Endothelial cell of umbilical vein (primary cell): ENCODE measurements around the gene KANSL1. TPM values are rescaled to one million over a fixed set of nuclear protein-coding genes. Genes with fewer than 3 reads are reported as not detected.

Source experiments
- BruUV-seq: library from RNA; stranded (reverse); fragments of 400-500 nt; replicated peaks from 2 replicates; lab custom pipeline; 2021; lab: Mats Ljungman, UMichigan
- CTCF ChIA-PET: fragments of 300-600, 350-600 bp; sonication (Branson Sonifier 250); formaldehyde crosslinking; loops from one replicate; lab custom pipeline; 2021; ENCODE audit warnings: antibody characterized with exemption, inconsistent platforms; lab: Charles Lee
- POLR2A ChIA-PET: fragments of 300-600, 350-600 bp; sonication (Branson Sonifier 250); formaldehyde crosslinking; loops from one replicate; lab custom pipeline; 2021; ENCODE audit warnings: antibody characterized with exemption, inconsistent platforms; lab: Charles Lee
- DNase-seq: peaks from one replicate; pipeline ENCODE4 v3.0.0-alpha.2; 2011; ENCODE audit warnings: low read depth, low spot score
- FAIRE-seq: peaks from 2 replicates; lab custom pipeline; 2011; peaks lifted over from hg19 to GRCh38; lab: Jason Lieb, UNC
- H2AFZ ChIP-seq: 2 replicates; pipeline ENCODE4 v1.6.0; 2012; ENCODE audit warnings: low read depth, low read length, control low read depth, inconsistent platforms
- H3K27ac ChIP-seq: 2 replicates; pipeline ENCODE4 v1.5.1; 2011; ENCODE audit warnings: low read depth, mild to moderate bottlenecking, control low read depth, low read length, moderate library complexity; ENCODE audit not compliant: insufficient read depth
- H3K27me3 ChIP-seq, 2 experiments: 2 replicates each; pipeline versions ENCODE4 v1.6.0 to v1.6.1; 2011; ENCODE audit warnings: low read length in 2 of 2, mixed read lengths in 1 of 2; ENCODE audit not compliant: control insufficient read depth in 2 of 2, insufficient read depth in 2 of 2
- H3K36me3 ChIP-seq, 2 experiments: 2 replicates in 1 of 2; 3 replicates in 1 of 2; pipeline ENCODE4 v1.5.1; 2011; ENCODE audit warnings: low read length in 2 of 2, mild to moderate bottlenecking in 1 of 2, moderate library complexity in 1 of 2; ENCODE audit not compliant: control insufficient read depth in 2 of 2, insufficient read depth in 2 of 2; ENCODE audit errors: extremely low read depth in 1 of 2
- H3K4me1 ChIP-seq: 3 replicates; pipeline ENCODE4 v1.5.1; 2011; ENCODE audit warnings: mild to moderate bottlenecking, low read length; ENCODE audit not compliant: control insufficient read depth, insufficient read depth; ENCODE audit errors: extremely low read depth
- H3K4me2 ChIP-seq: 2 replicates; pipeline ENCODE4 v1.6.1; 2011; ENCODE audit warnings: low read length, control low read depth, mixed read lengths; ENCODE audit not compliant: insufficient read depth
- H3K4me3 ChIP-seq, 3 experiments: fragments of 200-600 bp in 1 of 3; sonication (generic), shearing (Covaris generic) in 1 of 3; replicated peaks in 1 of 3; 2 replicates each; pipeline ENCODE4 v1.5.1; 2011 to 2016; ENCODE audit warnings: control low read depth in 3 of 3, low read length in 3 of 3, mild to moderate bottlenecking in 2 of 3, inconsistent platforms in 1 of 3, low read depth in 1 of 3, moderate library complexity in 1 of 3; ENCODE audit not compliant: insufficient read depth in 1 of 3
- H3K79me2 ChIP-seq: 2 replicates; pipeline ENCODE4 v1.6.0; 2012; ENCODE audit warnings: low read length, inconsistent platforms; ENCODE audit not compliant: control insufficient read depth, insufficient read depth
- H3K9ac ChIP-seq: replicated peaks from 2 replicates; pipeline ENCODE3; 2011; ENCODE audit warnings: low read length, control low read depth; ENCODE audit not compliant: insufficient read depth; ENCODE audit errors: extremely low read depth
- H3K9me1 ChIP-seq: replicated peaks from 3 replicates; pipeline ENCODE4 v1.6.0; 2011; ENCODE audit warnings: mild to moderate bottlenecking, low read length; ENCODE audit not compliant: control insufficient read depth, insufficient read depth; ENCODE audit errors: extremely low read depth
- H3K9me3 ChIP-seq: replicated peaks from 2 replicates; pipeline ENCODE4 v1.5.1; 2012; ENCODE audit warnings: low read length, inconsistent platforms; ENCODE audit not compliant: control insufficient read depth, insufficient read depth
- H4K20me1 ChIP-seq: replicated peaks from 2 replicates; pipeline ENCODE3; 2011; ENCODE audit warnings: mild to moderate bottlenecking, low read length; ENCODE audit not compliant: control insufficient read depth, insufficient read depth; ENCODE audit errors: extremely low read depth
- CTCF ChIP-seq, 2 donors: IDR thresholded peaks; 1 replicate in 1 of 2; 2 replicates in 1 of 2; pipeline ENCODE4 v1.5.1; 2011; ENCODE audit warnings: low read length in 2 of 2, mild to moderate bottlenecking in 2 of 2, moderate library complexity in 2 of 2, control low read depth in 1 of 2, inconsistent platforms in 1 of 2, low read depth in 1 of 2; ENCODE audit not compliant: insufficient read depth in 1 of 2; ENCODE audit errors: extremely low read depth in 1 of 2
- EZH2 ChIP-seq: IDR thresholded peaks from 2 replicates; pipeline ENCODE4 v1.6.1; 2012; ENCODE audit warnings: borderline replicate concordance, low read depth, mild to moderate bottlenecking, moderate library complexity, low read length, inconsistent platforms; ENCODE audit not compliant: severe bottlenecking
- FOS ChIP-seq: IDR thresholded peaks from 2 replicates; pipeline ENCODE4 v1.6.1; 2011; ENCODE audit warnings: mild to moderate bottlenecking, low read length, moderate library complexity, borderline replicate concordance; ENCODE audit not compliant: insufficient read depth
- GATA2 ChIP-seq: IDR thresholded peaks from 2 replicates; pipeline ENCODE4 v1.7.0; 2011; ENCODE audit warnings: low read depth, mild to moderate bottlenecking, moderate library complexity, mixed read lengths, low read length; ENCODE audit not compliant: insufficient read length, insufficient read depth
- JUN ChIP-seq: IDR thresholded peaks from 2 replicates; pipeline ENCODE4 v1.6.1; 2011; ENCODE audit warnings: borderline replicate concordance, low read depth; ENCODE audit not compliant: insufficient read length, insufficient read depth
- MYC ChIP-seq: IDR thresholded peaks from one replicate; pipeline ENCODE4 v1.6.1; 2011; ENCODE audit warnings: mild to moderate bottlenecking, low read depth, low read length
- POLR2A ChIP-seq: IDR thresholded peaks from 2 replicates; pipeline ENCODE4 v1.6.1; 2012; ENCODE audit warnings: low read depth, mild to moderate bottlenecking, control low read depth, low read length
- POLR2AphosphoS5 ChIP-seq: IDR thresholded peaks from 2 replicates; pipeline ENCODE4 v1.6.1; 2012; ENCODE audit warnings: low read depth, mild to moderate bottlenecking, control low read depth, low read length, moderate library complexity; ENCODE audit not compliant: insufficient read depth
- dilution Hi-C: fragments of 300-500 bp; cut with MboI; formaldehyde crosslinking; loops from one replicate; pipeline ENCODE4 v1.15.0; 2019; ENCODE audit warnings: low sequenced_read_pairs; ENCODE audit not compliant: extremely low pct_ligation_motif_present
- intact Hi-C: fragments of 100-400 bp; cut with micrococcal nuclease; formaldehyde crosslinking; loops from one replicate; pipeline ENCODE4 v1.10.0; 2022
- polyA plus RNA-seq, 4 experiments: library from polyadenylated mRNA; depleted of rRNA in 3 of 4; stranded (reverse) in 3 of 4; unstranded in 1 of 4; fragments of >200 nt; gene quantifications; 2 replicates each; pipeline versions ENCODE4 v1.2.1 to v1.2.3, GENCODE V29; 2011 to 2012; ENCODE audit warnings: missing spikeins in 1 of 4
- total RNA-seq: library from RNA; stranded (reverse); gene quantifications from 2 replicates; pipeline ENCODE4 v1.2.3, GENCODE V29; 2021
- TF ChIP-seq, protein P1 (sequence below): IDR thresholded peaks from 2 replicates; pipeline ENCODE4 v1.6.1; 2011; ENCODE audit not compliant: insufficient read depth, insufficient read length

The KANSL1 gene
- total and polyA plus RNA-seq, 2 donors (not counting 3 experiments of a cell fraction or from before 2014, with no cell fraction given), result 29.1 to 74.0 TPM

GRCh38 chr17:46042246-46042645 lies 151.0 kb downstream of the KANSL1 start:
- Histone ChIP-seq H3K27ac (no peak overlapping the region), H3K9ac (no peak overlapping the region), H3K9me1 (no peaks in the 10 kb centered on the region), H3K79me2 (peaks cover 2% of the 10 kb centered on the region), H4K20me1 (no peaks in the 10 kb centered on the region), H3K27me3 (no peaks in the 10 kb centered on the region), H2AFZ (no peak overlapping the region), H3K4me3 (no peak overlapping the region), H3K36me3 (peaks cover 12 to 24% of the 10 kb centered on the region in 2 experiments), H3K4me1 (peaks cover 9% of the 10 kb centered on the region), H3K9me3 (no peaks in the 10 kb centered on the region), H3K4me2 (no peak overlapping the region)
- intact Hi-C loops, result no loop called here
- TF ChIP-seq POLR2AphosphoS5 (no peak), GATA2 (no peak), FOS (no peak), JUN (no peak), EZH2 (no peak), POLR2A (no peak), MYC (no peak), CTCF (IDR thresholded peaks at IDR 0.05; ENCODE audit: extremely low read depth in 1 of 2, insufficient read depth in 1 of 2, low read depth in 1 of 2, low read length in 2 of 2) (no peak)
- TF ChIP-seq, protein P1, sequence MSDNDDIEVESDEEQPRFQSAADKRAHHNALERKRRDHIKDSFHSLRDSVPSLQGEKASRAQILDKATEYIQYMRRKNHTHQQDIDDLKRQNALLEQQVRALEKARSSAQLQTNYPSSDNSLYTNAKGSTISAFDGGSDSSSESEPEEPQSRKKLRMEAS, result no peak
- ChIA-PET CTCF (interaction anchor here (1.5 to 6.5 kb wide), 2 partner anchors 151 to 171 kb away, joined by 12 to 33 read pairs; partner anchors contain the start of gene KANSL1), POLR2A (no interaction called here)
- dilution Hi-C loops, result no loop called here
- no TSS peak for BruUV-seq
- FAIRE-seq, result no peak
- DNase-seq, result no peak
